CD4-positive, alpha-beta T cell (primary cell): ENCODE data around the gene SCAI. TPM values are rescaled to one million over a fixed set of nuclear protein-coding genes. Genes with fewer than 3 reads are reported as not detected.
"Not testable (repeated sequence)": the region's sequence is repeated elsewhere in the genome, so short reads cannot be mapped to it uniquely, and the experiment has no call there.

Experiments used
- ATAC-seq: fragments of 200-7000 bp; cut with Tn5 transposase; one replicate; pipeline ENCODE4 v1.10.0; 2022; ENCODE audit warnings: mild to moderate bottlenecking; ENCODE audit not compliant: poor library complexity
- CTCF ChIA-PET: fragments of 350-600 bp; sonication (Branson Sonifier 250); formaldehyde crosslinking; loops from one replicate; lab custom pipeline; 2021; ENCODE audit warnings: antibody characterized with exemption, inconsistent platforms; lab: Charles Lee
- POLR2A ChIA-PET: fragments of 350-600 bp; sonication (Branson Sonifier 250); formaldehyde crosslinking; loops from one replicate; lab custom pipeline; 2021; ENCODE audit warnings: antibody characterized with exemption, inconsistent platforms; lab: Charles Lee
- DNase-seq, 14 experiments: peaks; one replicate each; pipeline ENCODE4 v3.0.0-alpha.2; 2013 to 2020; ENCODE audit warnings: mixed read lengths in 2 of 14
- H3K27ac ChIP-seq, 2 donors: one replicate each; pipeline versions ENCODE4 v1.5.1 to v1.7.0; 2013; ENCODE audit warnings: low read length in 2 of 2, low read depth in 1 of 2, mild to moderate bottlenecking in 1 of 2
- H3K27me3 ChIP-seq, 2 experiments: 1 replicate in 1 of 2; 2 replicates in 1 of 2; pipeline versions ENCODE4 v1.6.1 to v1.7.0; 2013; ENCODE audit warnings: low read length in 2 of 2, control low read depth in 1 of 2, mild to moderate bottlenecking in 1 of 2, moderate library complexity in 1 of 2; ENCODE audit not compliant: insufficient read depth in 2 of 2, control insufficient read depth in 1 of 2
- H3K36me3 ChIP-seq: one replicate; pipeline ENCODE4 v1.6.1; 2013; ENCODE audit warnings: low read length, control low read depth; ENCODE audit not compliant: insufficient read depth
- H3K4me1 ChIP-seq: one replicate; pipeline ENCODE4 v1.6.1; 2013; ENCODE audit warnings: low read length, control low read depth; ENCODE audit not compliant: insufficient read depth
- H3K4me3 ChIP-seq: one replicate; pipeline ENCODE4 v1.5.1; 2013; ENCODE audit warnings: mild to moderate bottlenecking, low read length, moderate library complexity
- H3K9me3 ChIP-seq, 2 experiments: 1 replicate in 1 of 2; 2 replicates in 1 of 2; pipeline versions ENCODE4 v1.6.1 to v1.7.0; 2013; ENCODE audit warnings: low read length in 2 of 2, mild to moderate bottlenecking in 2 of 2, control low read depth in 1 of 2, moderate library complexity in 1 of 2; ENCODE audit not compliant: control insufficient read depth in 1 of 2, insufficient read depth in 1 of 2
- H3K27ac Mint-ChIP-seq: one replicate; pipeline ENCODE4 v1.8.0; 2020; ENCODE audit warnings: mixed read lengths
- H3K27me3 Mint-ChIP-seq: one replicate; pipeline ENCODE4 v1.8.0; 2021; ENCODE audit warnings: mixed read lengths
- H3K36me3 Mint-ChIP-seq: one replicate; pipeline ENCODE4 v1.8.0; 2021; ENCODE audit warnings: low read depth, mixed read lengths
- H3K4me1 Mint-ChIP-seq: one replicate; pipeline ENCODE4 v1.8.0; 2021; ENCODE audit warnings: low read depth, mixed read lengths
- H3K4me3 Mint-ChIP-seq: one replicate; pipeline ENCODE4 v1.8.0; 2020; ENCODE audit warnings: mild to moderate bottlenecking, mixed read lengths
- H3K9me3 Mint-ChIP-seq: one replicate; pipeline ENCODE4 v1.8.0; 2020; ENCODE audit warnings: mixed read lengths
- intact Hi-C, 2 experiments: fragments of 100-400 bp; cut with DNase I in 1 of 2; cut with micrococcal nuclease in 1 of 2; formaldehyde crosslinking; loops; one replicate each; pipeline versions ENCODE4 v1.15.1 to v1.9.0; 2023 to 2025; cut with DNase I, micrococcal nuclease
- total RNA-seq, 174 experiments: library from RNA in 2 of 174; stranded (reverse) in 2 of 174; gene quantifications; one replicate each; pipeline ENCODE4 v1.2.3 and lab custom pipeline; 2021 to 2026
- TF ChIP-seq, protein P1 (sequence below): fragments of 200-600 bp; IDR thresholded peaks from one replicate; pipeline ENCODE4 v1.8.0; 2022; ENCODE audit warnings: antibody characterized with exemption, mild to moderate bottlenecking

The SCAI gene
- total RNA-seq, 2 experiments from 2014 or later, result 11.6 to 13.4 TPM

DNA sequence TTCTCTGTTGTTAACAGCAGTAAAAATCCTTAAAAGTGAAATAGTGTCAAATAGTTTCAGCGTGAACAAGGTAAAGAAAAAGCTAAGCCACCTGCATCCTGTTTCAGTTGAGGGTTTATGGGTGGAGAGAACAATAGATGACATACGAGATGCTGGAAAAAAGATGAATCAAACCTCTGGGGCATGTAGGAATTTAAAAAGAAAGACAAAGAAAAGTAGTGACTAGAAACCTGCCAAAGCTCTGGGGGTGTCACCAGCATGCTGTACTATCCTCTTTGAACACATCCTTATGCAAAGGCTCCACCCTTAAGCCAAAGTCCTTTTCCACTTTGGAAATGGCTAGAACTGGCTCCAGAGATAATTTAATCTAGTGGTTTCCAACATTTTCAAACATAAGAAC lies 22.2 kb downstream of the SCAI start:
- Histone ChIP-seq H3K9me3 (no peaks in the 10 kb centered on the region), H3K27ac (no peak overlapping the region), H3K4me3 (no peak overlapping the region), H3K36me3 (no peaks in the 10 kb centered on the region), H3K4me1 (peaks cover 27% of the 10 kb centered on the region), H3K27me3 (no peaks in the 10 kb centered on the region)
- Mint-ChIP-seq H3K27me3 (no peaks in the 10 kb centered on the region), H3K4me3 (peak overlapping the region; percentile 34), H3K4me1 (peaks cover 52% of the 10 kb centered on the region), H3K36me3 (peaks cover 16% of the 10 kb centered on the region), H3K27ac (peak overlapping the region; percentile 82), H3K9me3 (no peaks in the 10 kb centered on the region)
- TF ChIP-seq, protein P1, sequence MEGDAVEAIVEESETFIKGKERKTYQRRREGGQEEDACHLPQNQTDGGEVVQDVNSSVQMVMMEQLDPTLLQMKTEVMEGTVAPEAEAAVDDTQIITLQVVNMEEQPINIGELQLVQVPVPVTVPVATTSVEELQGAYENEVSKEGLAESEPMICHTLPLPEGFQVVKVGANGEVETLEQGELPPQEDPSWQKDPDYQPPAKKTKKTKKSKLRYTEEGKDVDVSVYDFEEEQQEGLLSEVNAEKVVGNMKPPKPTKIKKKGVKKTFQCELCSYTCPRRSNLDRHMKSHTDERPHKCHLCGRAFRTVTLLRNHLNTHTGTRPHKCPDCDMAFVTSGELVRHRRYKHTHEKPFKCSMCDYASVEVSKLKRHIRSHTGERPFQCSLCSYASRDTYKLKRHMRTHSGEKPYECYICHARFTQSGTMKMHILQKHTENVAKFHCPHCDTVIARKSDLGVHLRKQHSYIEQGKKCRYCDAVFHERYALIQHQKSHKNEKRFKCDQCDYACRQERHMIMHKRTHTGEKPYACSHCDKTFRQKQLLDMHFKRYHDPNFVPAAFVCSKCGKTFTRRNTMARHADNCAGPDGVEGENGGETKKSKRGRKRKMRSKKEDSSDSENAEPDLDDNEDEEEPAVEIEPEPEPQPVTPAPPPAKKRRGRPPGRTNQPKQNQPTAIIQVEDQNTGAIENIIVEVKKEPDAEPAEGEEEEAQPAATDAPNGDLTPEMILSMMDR, result no peak
- ATAC-seq (no peak), DNase-seq (peak in 1 of 14 experiments; percentile 13)
- CTCF ChIA-PET, result no interaction called here
- POLR2A ChIA-PET, result no interaction called here
- intact Hi-C loops, result loop anchor here in 1 of 2 experiments (5.0 to 10.0 kb wide), 2 partner anchors 76 to 256 kb away; partner anchors contain the start of genes ARPC5L and RPL35

DNA sequence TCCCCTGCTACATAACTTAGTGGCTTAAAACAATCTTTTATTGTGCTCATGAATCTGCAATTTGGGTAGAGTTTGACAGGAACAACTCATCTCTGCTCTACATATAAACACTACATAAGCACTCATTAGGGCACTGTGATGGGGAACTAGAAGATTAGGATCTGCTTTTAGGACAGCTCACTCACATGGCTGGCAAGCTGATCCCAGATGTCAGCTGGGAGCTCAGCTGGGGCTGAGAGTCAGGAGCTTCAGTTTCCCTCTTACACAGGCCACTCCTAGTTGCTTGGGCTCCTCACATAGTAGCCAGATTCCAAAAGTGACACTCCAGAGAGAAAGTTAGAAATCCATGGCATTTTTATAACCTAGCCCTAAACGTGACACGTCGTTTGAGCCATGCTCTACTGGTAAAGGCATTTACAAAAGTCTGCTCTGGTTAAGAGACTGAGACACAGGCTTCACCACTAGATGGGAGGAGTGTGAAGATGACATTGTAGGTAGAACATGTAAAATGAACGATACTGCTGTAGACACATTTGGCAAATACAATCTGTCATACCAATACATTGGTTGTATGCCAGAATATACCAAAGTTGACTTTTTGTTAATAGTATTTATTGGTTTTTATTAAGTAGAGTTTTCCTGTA lies 23.6 kb downstream of the SCAI start:
- Mint-ChIP-seq H3K36me3 (peaks cover 12% of the 10 kb centered on the region), H3K4me3 (peak overlapping the region; percentile 66), H3K27ac (peak overlapping the region; percentile 52), H3K4me1 (peaks cover 41% of the 10 kb centered on the region), H3K27me3 (no peaks in the 10 kb centered on the region), H3K9me3 (no peaks in the 10 kb centered on the region)
- DNase-seq (peak in 5 of 14 experiments; percentile 10 to 62 (median 30)), ATAC-seq (peak; percentile 95)
- Histone ChIP-seq H3K4me1 (peaks cover 14% of the 10 kb centered on the region), H3K27me3 (no peaks in the 10 kb centered on the region), H3K9me3 (no peaks in the 10 kb centered on the region), H3K4me3 (no peak overlapping the region), H3K36me3 (no peaks in the 10 kb centered on the region), H3K27ac (no peak overlapping the region)
- ChIA-PET POLR2A (no interaction called here), CTCF (no interaction called here)
- TF ChIP-seq, protein P1, result peak; percentile 36
- intact Hi-C loops, result loop anchor here (1.0 to 10.0 kb wide), 3 partner anchors 24 to 255 kb away; partner anchors contain the start of genes SCAI (in 2 of the 2), ARPC5L (in 1 of the 2) and RPL35 (in 1 of the 2)

DNA sequence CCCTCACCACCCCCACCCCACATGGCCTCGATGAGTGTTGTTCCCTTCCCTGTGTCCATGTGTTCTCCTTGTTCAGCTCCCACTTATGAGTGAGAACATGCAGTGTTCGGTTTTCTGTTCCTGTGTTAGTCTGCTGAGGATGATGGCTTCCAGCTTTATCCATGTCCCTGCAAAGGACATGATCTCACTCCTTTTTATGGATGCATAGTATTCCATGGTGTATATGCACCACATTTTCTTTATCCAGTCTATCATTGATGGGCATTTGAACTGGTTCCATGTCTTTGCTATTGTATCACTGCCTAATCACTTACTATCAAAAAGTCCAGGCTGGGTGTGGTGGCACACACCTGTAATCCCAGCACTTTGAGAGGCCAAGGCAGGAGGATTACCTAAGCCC lies 24.6 kb downstream of the SCAI start:
- H3K27me3 Mint-ChIP-seq, DNase-seq, intact Hi-C loops, H3K4me3 Mint-ChIP-seq, ATAC-seq, POLR2A ChIA-PET, H3K9me3 ChIP-seq, CTCF ChIA-PET, H3K4me3 ChIP-seq, H3K36me3 ChIP-seq, H3K27ac ChIP-seq, H3K9me3 Mint-ChIP-seq, H3K27me3 ChIP-seq: not testable (repeated sequence)
- Mint-ChIP-seq H3K36me3 (peaks cover 16% of the 10 kb centered on the region), H3K27ac (peak overlapping the region; percentile 25), H3K4me1 (peaks cover 30% of the 10 kb centered on the region)
- H3K4me1 ChIP-seq, result peaks cover 14% of the 10 kb centered on the region

DNA sequence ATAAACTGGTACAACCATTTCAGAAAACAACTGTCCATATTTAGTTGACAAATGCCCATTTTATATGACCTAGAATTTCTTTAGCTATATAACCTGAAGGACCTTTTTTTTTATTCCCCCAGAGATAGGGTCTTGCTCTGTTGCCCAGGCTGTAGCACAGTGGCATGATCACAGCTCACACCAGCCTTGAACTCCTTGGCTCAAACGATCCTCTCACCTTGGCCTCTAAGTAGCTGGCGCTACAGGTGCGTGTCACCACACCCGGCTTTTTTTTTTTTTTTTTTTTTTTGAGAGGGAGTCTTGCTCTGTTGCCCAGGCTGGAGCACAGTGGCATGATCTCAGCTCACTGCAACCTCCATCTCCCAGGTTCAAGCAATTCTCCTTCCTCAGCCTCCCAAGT lies 28.8 kb downstream of the SCAI start:
- H3K4me3 ChIP-seq, ATAC-seq, H3K27me3 Mint-ChIP-seq, intact Hi-C loops, H3K4me1 ChIP-seq, H3K27ac Mint-ChIP-seq, H3K36me3 ChIP-seq, H3K4me3 Mint-ChIP-seq, DNase-seq, H3K9me3 Mint-ChIP-seq, H3K27ac ChIP-seq, POLR2A ChIA-PET, H3K27me3 ChIP-seq: not testable (repeated sequence)
- H3K4me1 Mint-ChIP-seq, result peaks cover 18% of the 10 kb centered on the region
- H3K36me3 Mint-ChIP-seq, result peaks cover 42% of the 10 kb centered on the region
- CTCF ChIA-PET, result interaction anchor here (0.7 to 1.0 kb wide), 2 partner anchors 186 to 261 kb away, joined by 3 to 4 read pairs; partner anchors contain the start of gene WDR38
- peaks cover 0 to 11% of the 10 kb centered on the region in 2 experiments for H3K9me3 ChIP-seq
